SK-MEL-5 (cell line): ENCODE results near the gene SEPTIN2. TPM values are rescaled to one million over a fixed set of nuclear protein-coding genes. Genes with fewer than 3 reads are reported as not detected.
"Not testable (repeated sequence)": the region's sequence is repeated elsewhere in the genome, so short reads cannot be mapped to it uniquely, and the experiment has no call there.

ENCODE experiments used
- DNase-seq: peaks from one replicate; pipeline ENCODE4 v3.0.0-alpha.2; 2016; ENCODE audit warnings: low read depth, low spot score
- in situ Hi-C: cut with HindIII; loops from 2 replicates; pipeline ENCODE4 v1.10.0; 2016; ENCODE audit warnings: low sequenced_read_pairs, high pct_unique_total_duplicates, low pct_unique_long_range_greater_than_20kb
- total RNA-seq: library from RNA; depleted of rRNA; stranded (reverse); fragments of >200 nt; shearing (Covaris generic); gene quantifications from 2 replicates; pipeline ENCODE4 v1.2.3, GENCODE V29; 2014; rRNA removed

SEPTIN2 gene
- total RNA-seq, 1 experiment from 2014 or later: 268 TPM

- no peak for DNase-seq
- in situ Hi-C loops: no loop called here
Observed at GRCh38 chr2:241390301-241391206, 74.8 kb downstream of the SEPTIN2 start.

GRCh38 chr2:241391892-241392665, 76.4 kb downstream of the SEPTIN2 start:
- DNase-seq: peak; percentile 83
- in situ Hi-C loops: no loop called here

GRCh38 chr2:241392753-241393152, 77.0 kb downstream of the SEPTIN2 start:
- in situ Hi-C loops, DNase-seq: not testable (repeated sequence)

- in situ Hi-C loops: no loop called here
- peak; percentile 66 for DNase-seq
Observed at GRCh38 chr2:241393524-241394196, 77.9 kb downstream of the SEPTIN2 start.

GRCh38 chr2:241396809-241397208, 81.1 kb downstream of the SEPTIN2 start:
- in situ Hi-C loops, DNase-seq: not testable (repeated sequence)

GRCh38 chr2:241399941-241400922, 84.5 kb downstream of the SEPTIN2 start:
- DNase-seq: no peak
- in situ Hi-C loops: no loop called here

Other genes starting within 250 kb of the SEPTIN2 start
- gene MTERF4, start 213.6 kb upstream of the SEPTIN2 start, total RNA-seq: 10.8 and 13.9 TPM in 2 replicates
- 2.8 and 3.4 TPM in 2 replicates for gene PASK, start 166.5 kb upstream of the SEPTIN2 start, total RNA-seq
- 24.0 and 26.5 TPM in 2 replicates for gene PPP1R7, start 165.5 kb upstream of the SEPTIN2 start, total RNA-seq
- gene ANO7, start 127.2 kb upstream of the SEPTIN2 start, total RNA-seq: 0.32 and 0.37 TPM in 2 replicates
- gene HDLBP, start 253 bp upstream of the SEPTIN2 start, total RNA-seq: 582 and 592 TPM in 2 replicates
- 335 and 344 TPM in 2 replicates for gene FARP2, start 40.4 kb downstream of the SEPTIN2 start, total RNA-seq
- 55.9 and 64.2 TPM in 2 replicates for gene STK25, start 192.7 kb downstream of the SEPTIN2 start, total RNA-seq
- gene BOK, start 242.8 kb downstream of the SEPTIN2 start, total RNA-seq: 9.0 and 10.6 TPM in 2 replicates